GM12872 (cell line): Measurements from ENCODE around the gene HIVEP2.

Experiments used
- TF ChIP-seq, protein P1 (sequence below): IDR thresholded peaks from 3 replicates; pipeline ENCODE4 v1.5.1; 2011; ENCODE audit warnings: low read depth, mild to moderate bottlenecking, low read length, moderate library complexity; ENCODE audit not compliant: insufficient read depth

Gene HIVEP2

DNA sequence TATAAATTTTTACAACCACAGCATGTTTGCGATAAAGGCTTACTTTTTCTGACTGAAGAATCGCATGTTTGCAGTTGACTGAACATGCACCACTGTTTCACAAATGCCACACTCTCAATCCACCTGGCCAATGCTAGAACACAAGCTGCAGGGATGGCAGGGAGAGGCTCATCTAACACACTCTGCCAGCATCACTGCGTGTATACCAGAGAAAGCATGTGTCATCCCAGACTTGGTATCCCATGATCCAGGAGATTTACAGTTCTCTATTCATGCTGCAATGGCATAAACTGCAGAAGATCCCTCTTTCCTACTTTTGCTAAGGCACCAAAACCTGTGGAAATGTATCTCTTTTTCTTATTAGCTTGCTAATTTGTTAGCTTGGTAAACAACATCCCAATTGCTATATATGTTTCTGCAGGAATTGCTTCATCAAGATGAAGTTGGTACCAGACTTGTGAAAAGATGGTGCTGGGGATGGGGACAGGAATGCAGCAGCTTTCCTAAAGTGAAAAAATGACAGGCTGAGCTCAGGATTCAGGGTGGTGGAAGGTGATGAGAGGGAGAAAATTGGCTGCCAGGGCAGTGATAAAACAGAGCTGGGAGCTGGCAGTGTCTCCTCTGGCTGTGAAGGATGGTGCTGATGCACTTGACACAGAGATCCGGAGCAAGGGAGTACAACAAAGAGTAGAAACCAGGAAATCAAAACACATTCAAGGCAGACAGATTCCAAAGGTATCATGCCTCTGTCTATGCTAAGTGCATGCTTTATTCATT, 186.9 kb downstream of the HIVEP2 start:
- TF ChIP-seq, protein P1, sequence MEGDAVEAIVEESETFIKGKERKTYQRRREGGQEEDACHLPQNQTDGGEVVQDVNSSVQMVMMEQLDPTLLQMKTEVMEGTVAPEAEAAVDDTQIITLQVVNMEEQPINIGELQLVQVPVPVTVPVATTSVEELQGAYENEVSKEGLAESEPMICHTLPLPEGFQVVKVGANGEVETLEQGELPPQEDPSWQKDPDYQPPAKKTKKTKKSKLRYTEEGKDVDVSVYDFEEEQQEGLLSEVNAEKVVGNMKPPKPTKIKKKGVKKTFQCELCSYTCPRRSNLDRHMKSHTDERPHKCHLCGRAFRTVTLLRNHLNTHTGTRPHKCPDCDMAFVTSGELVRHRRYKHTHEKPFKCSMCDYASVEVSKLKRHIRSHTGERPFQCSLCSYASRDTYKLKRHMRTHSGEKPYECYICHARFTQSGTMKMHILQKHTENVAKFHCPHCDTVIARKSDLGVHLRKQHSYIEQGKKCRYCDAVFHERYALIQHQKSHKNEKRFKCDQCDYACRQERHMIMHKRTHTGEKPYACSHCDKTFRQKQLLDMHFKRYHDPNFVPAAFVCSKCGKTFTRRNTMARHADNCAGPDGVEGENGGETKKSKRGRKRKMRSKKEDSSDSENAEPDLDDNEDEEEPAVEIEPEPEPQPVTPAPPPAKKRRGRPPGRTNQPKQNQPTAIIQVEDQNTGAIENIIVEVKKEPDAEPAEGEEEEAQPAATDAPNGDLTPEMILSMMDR, result no peak

DNA sequence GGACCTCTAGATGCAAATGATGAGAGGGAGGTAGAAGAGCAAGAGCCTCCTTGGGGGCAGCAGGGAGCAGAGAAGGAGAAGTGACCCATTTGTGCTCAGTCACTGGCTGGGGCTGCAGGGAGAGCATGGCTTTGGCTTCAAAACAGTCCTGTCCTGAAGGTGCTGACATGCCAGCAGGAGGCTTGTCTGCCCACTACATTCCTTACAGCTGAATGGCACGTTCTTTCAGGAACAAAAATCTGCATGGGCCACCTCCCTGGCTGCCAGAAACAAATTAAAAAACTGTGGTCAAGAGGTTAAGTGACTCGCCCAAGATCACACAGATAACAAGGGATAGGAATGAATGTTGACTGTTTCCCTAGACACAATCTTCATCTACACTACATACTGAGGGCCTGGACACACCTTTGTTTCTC, 188.8 kb downstream of the HIVEP2 start:
- TF ChIP-seq, protein P1, result no peak

DNA sequence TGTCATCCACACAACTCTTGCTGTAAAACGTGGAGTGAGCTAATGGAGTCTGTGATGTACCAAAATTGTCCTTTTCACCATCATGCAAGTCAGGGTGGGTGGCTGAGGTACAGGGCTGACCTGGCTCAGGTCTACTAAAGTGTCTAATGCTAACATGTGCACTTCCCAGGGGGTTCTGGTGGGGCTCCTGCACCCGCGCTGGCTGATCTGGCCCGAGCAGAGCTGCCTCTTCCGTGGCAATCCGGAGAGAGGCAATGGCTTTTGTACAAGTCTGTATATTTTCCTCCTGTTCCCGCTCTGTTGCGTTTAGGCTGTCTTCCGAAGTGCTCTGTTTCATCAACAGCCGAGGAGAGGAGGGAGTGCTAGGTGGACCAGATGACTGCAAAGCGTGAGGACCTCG, 191.8 kb downstream of the HIVEP2 start:
- TF ChIP-seq, protein P1, result no peak

DNA sequence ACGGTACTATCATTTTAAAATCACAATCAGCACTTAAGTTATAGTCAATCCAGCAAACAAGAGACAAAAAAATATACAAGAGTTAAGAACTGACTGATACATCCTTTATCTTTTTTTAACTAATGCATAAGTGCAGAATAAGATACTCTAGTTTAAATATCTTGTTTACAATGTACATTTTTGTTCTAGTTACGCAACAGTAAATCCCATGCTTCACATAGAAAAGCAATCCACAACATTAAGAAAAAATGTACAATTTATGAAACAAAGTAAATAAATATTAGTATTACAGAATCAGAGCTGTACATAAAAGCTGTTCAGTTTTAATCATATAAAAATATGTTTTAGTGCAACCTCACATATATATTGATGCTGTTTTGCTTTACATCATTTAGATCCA, 192.6 kb downstream of the HIVEP2 start:
- TF ChIP-seq, protein P1, result no peak

DNA sequence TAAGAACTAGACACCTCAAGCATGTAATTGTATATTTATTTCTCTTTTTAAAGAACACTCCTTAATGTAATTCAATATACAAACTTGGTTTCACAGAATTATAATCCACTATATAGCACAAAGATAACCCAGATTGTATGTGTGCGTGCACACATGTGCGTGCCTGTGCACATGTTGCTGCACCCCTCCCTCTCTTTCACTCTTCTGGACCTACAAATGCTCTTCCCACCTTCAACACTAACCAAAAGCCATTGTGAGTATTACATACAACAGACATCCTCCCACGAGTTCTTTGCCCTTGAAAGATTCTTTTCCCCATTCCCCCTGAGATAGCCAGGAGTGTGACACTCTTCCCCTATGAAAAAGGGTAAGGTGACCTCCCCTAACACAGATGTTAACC, 193.5 kb downstream of the HIVEP2 start:
- TF ChIP-seq, protein P1, result no peak

DNA sequence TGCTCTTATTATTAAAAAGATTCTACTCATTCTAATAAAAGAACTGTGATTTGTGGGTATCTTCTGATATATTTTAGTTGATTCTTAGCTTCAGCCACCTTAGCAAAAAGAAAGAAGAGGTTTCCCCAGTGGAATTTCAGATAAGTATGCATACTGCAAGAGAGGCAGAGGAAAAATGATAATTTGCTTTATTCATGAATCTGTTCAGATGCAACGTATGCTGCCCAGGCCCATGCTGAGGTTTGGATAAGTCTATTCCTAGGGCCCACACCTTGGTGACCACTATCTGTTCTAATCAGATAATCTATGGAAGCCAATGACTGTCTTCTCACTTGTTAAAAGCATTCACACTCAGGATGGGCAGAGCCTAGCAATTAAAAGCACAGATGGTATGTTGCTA, 194.0 kb downstream of the HIVEP2 start:
- TF ChIP-seq, protein P1, result no peak

DNA sequence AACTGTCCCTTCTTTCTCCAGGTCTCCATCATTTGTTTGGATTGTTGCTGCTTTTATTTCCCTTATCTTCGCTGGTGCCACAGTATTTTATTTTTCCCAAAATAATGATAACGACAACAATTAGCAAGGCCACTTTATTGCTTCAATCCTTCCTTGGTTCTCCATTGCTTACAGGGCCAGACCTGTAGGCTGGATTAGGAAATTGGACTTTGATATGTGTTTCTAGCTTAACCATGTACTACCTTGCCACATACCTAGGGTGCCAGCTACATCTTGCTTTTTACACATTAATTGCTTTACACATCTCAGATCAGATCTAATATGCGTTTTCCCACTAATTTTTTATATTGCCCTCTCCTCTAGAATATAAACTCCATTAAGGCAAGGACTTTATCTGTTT, 195.4 kb downstream of the HIVEP2 start:
- TF ChIP-seq, protein P1, result no peak

DNA sequence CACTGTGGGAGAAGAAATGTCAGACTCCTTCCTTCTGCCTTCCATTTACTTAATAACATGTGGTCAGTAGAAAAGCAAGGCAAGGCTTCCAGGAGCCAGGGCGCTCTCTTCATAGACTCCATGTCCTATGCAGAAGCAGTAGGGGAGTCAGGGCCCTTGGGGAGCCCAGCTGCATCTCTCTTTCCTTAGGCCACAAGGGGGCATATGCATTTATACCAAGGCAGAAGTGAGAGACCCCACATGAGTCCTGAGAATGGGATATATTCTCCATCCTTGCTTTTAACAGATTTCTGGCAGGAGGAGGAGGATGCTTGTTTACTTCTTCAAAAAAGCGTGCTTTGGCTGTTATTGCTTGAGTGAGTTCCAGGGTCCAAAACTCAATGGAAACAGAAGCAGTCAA, 198.5 kb downstream of the HIVEP2 start:
- TF ChIP-seq, protein P1, result peak; percentile 64
